SW 1271 (cell line): ENCODE data around the gene MARCO.
"Not testable (repeated sequence)": the region's sequence is repeated elsewhere in the genome, so short reads cannot be mapped to it uniquely, and the experiment has no call there.

Experiments
- DNase-seq, 2 experiments: peaks; one replicate each; lab custom pipeline; 2025; lab: John Stamatoyannopoulos, UW

Gene MARCO

GRCh38 chr2:118974103-118974993 is 32.4 kb downstream of the MARCO start:
- DNase-seq = peak in 1 of 2 experiments; percentile 17

- DNase-seq = no peak
Measured at GRCh38 chr2:118975133-118975532, 33.1 kb downstream of the MARCO start.

GRCh38 chr2:118978064-118978463 is 36.1 kb downstream of the MARCO start:
- DNase-seq = no peak

- DNase-seq = no peak
Measured at GRCh38 chr2:118979152-118979861, 37.3 kb downstream of the MARCO start.

GRCh38 chr2:118980022-118980421 is 38.0 kb downstream of the MARCO start:
- no peak for DNase-seq

- no peak for DNase-seq
Measured at GRCh38 chr2:118980573-118980972, 38.6 kb downstream of the MARCO start.

GRCh38 chr2:118981632-118982031 is 39.6 kb downstream of the MARCO start:
- no peak for DNase-seq

GRCh38 chr2:118982039-118982438 is 40.0 kb downstream of the MARCO start:
- DNase-seq = no peak

DNA sequence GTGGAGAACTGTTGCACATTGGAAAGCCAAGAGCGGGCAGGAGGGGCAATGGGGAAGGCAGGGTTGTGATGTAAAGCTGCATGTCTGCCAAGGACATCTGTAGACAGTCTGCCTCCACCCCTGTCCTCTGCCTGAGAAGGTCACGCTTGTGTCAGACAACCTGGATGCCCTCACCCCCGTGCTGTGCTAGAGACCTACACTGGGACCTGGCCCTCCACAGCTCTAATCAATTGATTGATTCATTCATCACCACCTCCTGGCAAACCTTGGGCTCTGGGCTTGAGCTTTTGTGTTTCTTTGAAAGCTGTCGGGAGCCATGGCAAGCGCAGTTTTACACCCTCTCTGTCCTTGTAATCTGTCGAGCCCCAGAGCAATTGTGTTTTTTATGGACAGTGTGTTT is 41.1 kb downstream of the MARCO start:
- no peak for DNase-seq

DNA sequence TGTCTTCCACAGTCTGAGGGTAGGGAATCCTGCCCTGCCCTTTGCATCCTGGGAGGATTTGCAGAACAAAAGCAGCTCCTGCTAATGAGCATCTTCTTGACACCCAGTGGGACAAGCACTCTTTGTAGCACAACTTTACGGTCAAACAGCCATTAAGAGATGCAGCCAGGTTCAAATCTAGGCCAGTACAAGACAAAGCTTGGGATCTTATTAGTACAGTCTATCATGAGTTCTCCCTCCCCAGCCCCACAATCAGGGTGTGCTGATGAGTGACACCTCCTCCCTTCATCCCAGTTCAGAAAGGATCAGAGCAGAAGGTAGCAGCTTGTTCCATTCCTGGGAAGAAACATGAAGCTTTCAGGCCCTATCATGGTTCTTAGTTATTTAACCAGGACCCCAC is 41.9 kb downstream of the MARCO start:
- no peak for DNase-seq

DNA sequence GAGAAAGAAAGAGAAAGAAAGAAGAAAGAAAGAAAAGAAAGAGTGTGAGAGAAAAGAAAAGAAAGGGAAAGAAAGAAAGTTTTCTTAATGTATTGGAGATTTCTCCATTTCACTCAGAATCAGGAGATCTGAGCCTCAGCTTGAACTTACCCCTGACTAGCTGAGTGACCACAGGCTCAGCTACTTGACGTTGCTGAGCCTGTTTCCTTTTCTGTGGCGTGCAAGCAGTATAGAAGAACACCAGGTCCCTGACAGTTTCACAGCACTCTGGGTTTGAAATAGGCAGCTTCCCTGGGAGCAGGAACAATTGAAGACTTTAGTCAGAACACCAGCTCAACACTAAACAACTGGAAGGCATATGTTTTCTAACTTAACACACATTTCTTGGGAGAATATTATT is 44.7 kb downstream of the MARCO start:
- DNase-seq = no peak

DNA sequence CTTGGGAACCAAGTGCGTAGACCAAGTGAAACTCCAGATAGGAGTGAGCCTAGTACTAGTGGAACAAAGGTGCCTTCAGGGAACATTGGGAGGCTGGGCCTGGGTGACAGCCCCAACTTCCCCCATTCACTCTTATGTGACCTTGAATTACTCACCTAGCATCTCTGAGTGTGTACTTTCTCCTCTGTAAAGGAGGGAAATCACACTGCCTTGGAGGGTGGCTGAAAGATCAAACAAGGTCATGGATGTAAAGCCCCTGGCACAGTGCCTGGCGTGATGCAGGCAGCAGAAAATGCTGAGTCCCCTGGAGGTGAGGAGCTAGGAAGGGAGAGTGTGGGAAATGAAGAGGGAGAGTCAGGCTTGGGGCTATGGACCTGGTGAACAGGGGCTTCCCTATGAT is 45.9 kb downstream of the MARCO start:
- no peak for DNase-seq

DNA sequence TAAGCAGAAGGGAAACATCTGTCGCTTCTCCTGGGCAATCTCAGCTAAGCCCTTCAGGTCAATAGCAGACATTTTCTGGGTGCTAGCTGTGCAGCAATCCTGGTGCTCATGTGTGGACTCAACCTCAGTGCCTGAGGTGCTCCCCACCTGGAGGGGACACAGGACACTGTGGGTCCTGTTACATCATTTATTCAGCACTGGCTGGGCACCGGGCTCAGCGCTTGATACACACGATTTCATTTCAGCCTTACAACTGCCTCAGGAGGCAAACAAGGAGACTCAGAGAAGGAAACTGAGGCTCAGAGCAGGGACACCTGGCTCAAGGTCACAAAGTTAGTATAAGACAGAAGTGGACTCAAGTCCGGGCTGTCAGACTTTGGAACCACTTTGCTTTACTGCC is 46.7 kb downstream of the MARCO start:
- DNase-seq = no peak

GRCh38 chr2:118989481-118989880 is 47.5 kb downstream of the MARCO start:
- no peak for DNase-seq

DNA sequence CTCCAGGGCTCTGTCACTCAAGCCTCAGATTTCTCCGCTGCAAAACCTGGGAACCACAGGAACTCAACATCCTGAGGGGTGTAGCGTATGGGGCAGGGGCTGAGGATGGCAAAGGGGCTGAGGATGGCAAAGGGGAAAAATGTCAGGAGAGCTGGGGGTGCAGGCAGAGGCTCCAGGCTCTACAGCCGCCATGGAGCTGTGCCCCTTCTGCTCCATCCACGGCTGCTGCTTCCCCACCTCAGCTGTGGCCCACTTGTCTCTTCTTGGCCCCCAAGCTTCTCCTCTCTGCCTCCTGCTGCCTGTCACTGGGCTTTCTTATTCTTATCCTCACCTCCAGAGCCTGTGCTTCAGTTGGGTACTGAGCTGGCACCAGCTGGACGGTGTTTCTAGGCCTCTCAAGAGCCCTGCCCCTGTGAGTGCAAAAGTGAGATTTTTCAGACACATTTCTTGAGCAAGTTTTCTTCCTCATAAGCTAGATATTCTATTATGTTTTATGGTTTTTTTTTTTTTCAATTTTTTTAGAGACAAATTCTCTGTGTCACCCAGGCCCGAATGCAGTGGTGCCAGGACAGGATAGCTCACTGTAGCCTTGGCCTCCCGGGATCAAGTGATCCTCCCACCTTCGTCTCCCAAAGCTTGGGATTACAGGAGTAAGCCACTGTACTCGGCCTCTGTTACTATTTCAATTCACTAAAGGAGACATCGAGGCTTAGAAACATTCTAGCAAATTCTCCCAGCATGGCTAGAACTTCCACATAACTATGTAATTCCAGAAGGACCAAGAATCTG is 49.0 kb downstream of the MARCO start:
- no peak for DNase-seq

DNA sequence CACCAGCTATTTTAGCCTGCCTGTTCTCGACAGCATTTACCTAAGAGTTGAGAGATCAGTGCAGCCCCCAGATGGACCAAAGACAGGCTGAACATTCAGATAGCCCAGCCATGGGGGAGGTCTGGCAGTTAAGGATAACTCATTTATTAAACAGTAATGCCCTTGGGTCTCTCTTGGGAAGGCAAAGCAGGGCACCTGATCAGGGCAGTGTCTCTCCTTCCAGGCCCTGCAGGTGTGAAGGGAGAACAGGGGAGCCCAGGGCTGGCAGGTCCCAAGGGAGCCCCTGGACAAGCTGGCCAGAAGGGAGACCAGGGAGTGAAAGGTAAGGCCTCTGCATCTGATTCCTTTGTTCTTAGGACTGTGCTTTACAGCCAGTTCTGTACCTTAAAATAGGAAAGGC is 49.6 kb downstream of the MARCO start:
- no peak for DNase-seq

- no peak for DNase-seq
Measured at GRCh38 chr2:118992740-118993391, 50.9 kb downstream of the MARCO start.

DNA sequence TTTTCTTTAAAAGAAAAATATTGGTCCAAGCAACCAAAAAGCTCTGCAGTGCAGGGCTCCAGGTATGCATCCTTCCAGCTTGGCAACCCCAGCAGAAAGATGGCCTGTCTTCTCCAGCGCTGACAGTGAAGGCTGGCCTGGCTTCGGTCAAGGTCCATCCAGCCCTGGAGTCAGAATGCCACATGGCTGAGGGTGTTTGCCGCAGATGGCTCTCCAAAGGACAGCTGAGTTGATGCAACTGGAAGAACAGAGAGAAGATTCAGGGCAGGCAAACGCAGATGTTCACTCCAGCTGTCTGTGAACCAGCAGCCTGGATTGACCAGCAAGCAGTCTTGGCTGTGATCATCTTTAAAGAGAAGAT is 51.4 kb downstream of the MARCO start:
- DNase-seq = no peak

DNA sequence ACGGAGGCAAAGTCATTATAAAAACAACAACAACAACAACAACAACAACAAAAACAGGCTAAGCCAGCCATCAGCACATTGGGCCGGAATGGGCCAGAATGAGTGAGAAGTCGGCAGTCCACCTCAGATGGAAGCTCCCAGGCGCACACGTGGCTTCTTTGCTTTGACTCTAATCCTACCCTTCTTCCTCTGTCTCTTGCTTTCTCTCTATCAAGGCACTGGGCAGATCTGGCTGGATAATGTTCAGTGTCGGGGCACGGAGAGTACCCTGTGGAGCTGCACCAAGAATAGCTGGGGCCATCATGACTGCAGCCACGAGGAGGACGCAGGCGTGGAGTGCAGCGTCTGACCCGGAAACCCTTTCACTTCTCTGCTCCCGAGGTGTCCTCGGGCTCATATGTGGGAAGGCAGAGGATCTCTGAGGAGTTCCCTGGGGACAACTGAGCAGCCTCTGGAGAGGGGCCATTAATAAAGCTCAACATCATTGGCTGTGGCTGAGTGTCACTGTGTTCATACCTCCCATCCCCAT is 52.2 kb downstream of the MARCO start:
- DNase-seq = no peak

DNA sequence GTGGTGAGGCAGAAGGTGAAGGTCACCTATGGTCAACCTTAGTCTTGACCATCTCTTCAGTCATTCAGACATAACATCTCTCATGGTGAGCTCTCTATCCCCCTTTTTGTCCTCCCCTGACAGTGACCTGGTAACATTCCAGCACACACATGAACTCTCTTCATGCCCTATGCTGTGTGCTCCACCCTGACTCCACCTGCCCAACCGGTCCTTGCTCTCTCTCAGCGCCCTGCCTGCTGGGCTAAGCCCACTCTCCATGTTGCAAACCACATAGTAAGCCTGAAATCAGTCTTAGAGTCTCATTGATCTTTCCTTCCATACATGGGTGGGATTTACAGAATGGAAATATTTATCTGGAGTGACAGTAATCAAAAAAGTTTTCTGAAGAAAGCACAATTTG is 52.8 kb downstream of the MARCO start:
- no peak for DNase-seq

GRCh38 chr2:119003856-119004255 is 61.9 kb downstream of the MARCO start:
- not testable (repeated sequence) for DNase-seq

DNA sequence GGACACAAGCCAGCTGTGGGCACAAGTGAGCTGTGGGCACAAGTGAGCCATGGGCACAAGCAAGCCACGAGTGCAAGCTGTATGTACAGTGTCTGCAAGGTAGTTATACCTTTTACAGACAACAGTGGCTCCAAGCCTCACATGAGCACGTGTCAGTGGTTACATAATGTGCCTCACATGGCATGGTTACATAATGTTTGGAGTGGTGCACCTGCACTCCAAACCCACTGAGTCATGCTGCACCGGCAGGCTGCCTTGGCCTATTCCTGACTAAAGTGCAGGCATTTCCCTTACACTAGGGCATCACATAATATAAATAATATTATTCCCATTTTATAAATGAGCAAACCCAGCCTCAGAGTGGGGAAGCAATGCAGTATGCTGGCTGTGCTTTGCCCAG is 62.6 kb downstream of the MARCO start:
- DNase-seq = no peak
